ENCODE measurements around the gene TRPM8.

- TF ChIP-seq CTCF (conservative IDR thresholded peaks at IDR 0.05; ENCODE audit: low read depth in 2 of 2): no peak
- TF ChIP-seq CREB1 (CRISPR knock-in tag; IDR thresholded peaks at IDR 0.05; ENCODE audit: low read depth): no peak
- TF ChIP-seq REST (IDR thresholded peaks at IDR 0.05; ENCODE audit: unreplicated experiment): no peak
- TF ChIP-seq NANOG (IDR thresholded peaks at IDR 0.05; ENCODE audit: borderline replicate concordance): no peak
- no peak for TF ChIP-seq POLR2AphosphoS5 (IDR thresholded peaks at IDR 0.05; ENCODE audit: low read depth)
- TF ChIP-seq JUNB (IDR thresholded peaks at IDR 0.05; ENCODE audit: unreplicated experiment): no peak
- TF ChIP-seq, protein P1, sequence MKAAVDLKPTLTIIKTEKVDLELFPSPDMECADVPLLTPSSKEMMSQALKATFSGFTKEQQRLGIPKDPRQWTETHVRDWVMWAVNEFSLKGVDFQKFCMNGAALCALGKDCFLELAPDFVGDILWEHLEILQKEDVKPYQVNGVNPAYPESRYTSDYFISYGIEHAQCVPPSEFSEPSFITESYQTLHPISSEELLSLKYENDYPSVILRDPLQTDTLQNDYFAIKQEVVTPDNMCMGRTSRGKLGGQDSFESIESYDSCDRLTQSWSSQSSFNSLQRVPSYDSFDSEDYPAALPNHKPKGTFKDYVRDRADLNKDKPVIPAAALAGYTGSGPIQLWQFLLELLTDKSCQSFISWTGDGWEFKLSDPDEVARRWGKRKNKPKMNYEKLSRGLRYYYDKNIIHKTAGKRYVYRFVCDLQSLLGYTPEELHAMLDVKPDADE (IDR thresholded peaks at IDR 0.05): no peak
- TF ChIP-seq EZH2 (IDR thresholded peaks at IDR 0.05; ENCODE audit: low read depth, unreplicated experiment): no peak
- no peak for TF ChIP-seq EZH2phosphoT487 (IDR thresholded peaks at IDR 0.05; ENCODE audit: unreplicated experiment)
- no peak for TF ChIP-seq ZNF331 (CRISPR knock-in tag; IDR thresholded peaks at IDR 0.05; ENCODE audit: low read depth)
Observed at GRCh38 chr2:234048049-234048448, 130.9 kb downstream of the TRPM8 start.

All from GM23338 (cell line).